HG03354 (cell line): ENCODE data around the gene PVR.
"Not testable (repeated sequence)": the region's sequence is repeated elsewhere in the genome, so short reads cannot be mapped to it uniquely, and the experiment has no call there.

ENCODE experiments used
- ATAC-seq: cut with Tn5 transposase; IDR thresholded peaks from one replicate; pipeline ENCODE4 v1.9.1; 2021; ENCODE audit warnings: mild to moderate bottlenecking; ENCODE audit not compliant: unreplicated experiment, poor library complexity, severe bottlenecking

PVR gene

GRCh38 chr19:44689290-44690130 is 45.8 kb downstream of the PVR start:
- ATAC-seq, result no peak

- ATAC-seq, result no peak
Measured at GRCh38 chr19:44690131-44690440, 46.4 kb downstream of the PVR start.

- no peak for ATAC-seq
Measured at GRCh38 chr19:44692379-44692721, 48.6 kb downstream of the PVR start.

GRCh38 chr19:44694184-44694579 is 50.5 kb downstream of the PVR start:
- no peak for ATAC-seq

- no peak for ATAC-seq
Measured at GRCh38 chr19:44696939-44697669, 53.4 kb downstream of the PVR start.

- ATAC-seq, result no peak
Measured at GRCh38 chr19:44697670-44698034, 53.9 kb downstream of the PVR start.

- no peak for ATAC-seq
Measured at GRCh38 chr19:44698492-44699201, 54.9 kb downstream of the PVR start, which contains the start of gene CEACAM16. CEACAM16 (plus strand) TSS chr19:44699151; CDS start chr19:44701457, 2,306 bp downstream.

- ATAC-seq, result no peak
Measured at GRCh38 chr19:44700547-44700946, 56.8 kb downstream of the PVR start.

- ATAC-seq, result no peak
Measured at GRCh38 chr19:44701228-44701627, 57.5 kb downstream of the PVR start.

GRCh38 chr19:44702551-44703176 is 59.0 kb downstream of the PVR start:
- no peak for ATAC-seq

GRCh38 chr19:44703336-44704078 is 59.8 kb downstream of the PVR start:
- no peak for ATAC-seq

- no peak for ATAC-seq
Measured at GRCh38 chr19:44704982-44705381, 61.3 kb downstream of the PVR start.

- ATAC-seq, result no peak
Measured at GRCh38 chr19:44705502-44706010, 61.8 kb downstream of the PVR start.

- ATAC-seq, result no peak
Measured at GRCh38 chr19:44706506-44707236, 63.0 kb downstream of the PVR start.

GRCh38 chr19:44707794-44708193 is 64.1 kb downstream of the PVR start:
- no peak for ATAC-seq

GRCh38 chr19:44708940-44709339 is 65.2 kb downstream of the PVR start:
- ATAC-seq, result no peak

- ATAC-seq, result not testable (repeated sequence)
Measured at GRCh38 chr19:44709434-44710266, 65.9 kb downstream of the PVR start.

- ATAC-seq, result no peak
Measured at GRCh38 chr19:44710483-44710882, 66.8 kb downstream of the PVR start.
